SK-N-SH treated with all-trans-retinoic acid at 6 μM for 48 hours (cell line): Measurements from ENCODE around the gene PSME3IP1.

Experiments used
- ATAC-seq: fragments of 200-7000 bp; cut with Tn5 transposase; 3 replicates; pipeline ENCODE4 v1.9.1; 2020; ENCODE audit warnings: mild to moderate bottlenecking, moderate library complexity
- ARNTL ChIP-seq: fragments of 450-650 bp; formaldehyde crosslinking; IDR thresholded peaks from 2 replicates; pipeline ENCODE4 v1.5.0; 2020; ENCODE audit warnings: low read depth, mild to moderate bottlenecking, moderate library complexity, borderline replicate concordance
- BACH2 ChIP-seq: fragments of 250-450 bp; sonication (Bioruptor Pico); IDR thresholded peaks from 2 replicates; pipeline ENCODE4 v1.9.0; 2021; ENCODE audit warnings: mild to moderate bottlenecking, borderline replicate concordance
- CREB5 ChIP-seq: fragments of 250-450 bp; sonication (Bioruptor Pico); IDR thresholded peaks from 2 replicates; pipeline ENCODE4 v1.5.1; 2020; ENCODE audit warnings: low read depth, mild to moderate bottlenecking, moderate library complexity
- CSDC2 ChIP-seq: fragments of 250-450 bp; sonication (Bioruptor Pico); IDR thresholded peaks from 2 replicates; pipeline ENCODE4 v1.5.0; 2020; ENCODE audit warnings: mild to moderate bottlenecking, moderate library complexity
- CSRNP3 ChIP-seq: fragments of 250-450 bp; sonication (Bioruptor Pico); IDR thresholded peaks from 2 replicates; pipeline ENCODE4 v1.5.1; 2021; ENCODE audit warnings: mild to moderate bottlenecking, moderate library complexity
- ESRRG ChIP-seq: fragments of 250-450 bp; sonication (Bioruptor Pico); IDR thresholded peaks from 2 replicates; pipeline ENCODE4 v1.6.1; 2021; ENCODE audit warnings: mild to moderate bottlenecking
- GLIS3 ChIP-seq: fragments of 250-450 bp; sonication (Bioruptor Pico); IDR thresholded peaks from 2 replicates; pipeline ENCODE4 v1.5.0; 2020; ENCODE audit warnings: mild to moderate bottlenecking, moderate library complexity
- ISL1 ChIP-seq: fragments of 250-450 bp; sonication (Bioruptor Pico); IDR thresholded peaks from 2 replicates; pipeline ENCODE4 v2.1.2; 2022; ENCODE audit warnings: mild to moderate bottlenecking, moderate library complexity
- OSR1 ChIP-seq: fragments of 250-450 bp; sonication (Bioruptor Pico); IDR thresholded peaks from 2 replicates; pipeline ENCODE4 v1.8.0; 2022; ENCODE audit warnings: moderate library complexity, mild to moderate bottlenecking, inconsistent platforms
- PATZ1 ChIP-seq: fragments of 250-450 bp; sonication (Bioruptor Pico); IDR thresholded peaks from 2 replicates; pipeline ENCODE4 v1.8.0; 2020; ENCODE audit warnings: mild to moderate bottlenecking, moderate library complexity, borderline replicate concordance
- POU6F1 ChIP-seq: fragments of 250-450 bp; sonication (Bioruptor Pico); IDR thresholded peaks from 2 replicates; pipeline ENCODE4 v1.8.0; 2021; ENCODE audit warnings: low read depth, mild to moderate bottlenecking, moderate library complexity, borderline replicate concordance
- PPARA ChIP-seq: fragments of 250-450 bp; sonication (Bioruptor Pico); IDR thresholded peaks from 2 replicates; pipeline ENCODE4 v1.5.0; 2020; ENCODE audit warnings: mild to moderate bottlenecking, borderline replicate concordance
- SNAI2 ChIP-seq: fragments of 250-450 bp; sonication (Bioruptor Pico); IDR thresholded peaks from 2 replicates; pipeline ENCODE4 v1.5.0; 2020; ENCODE audit warnings: mild to moderate bottlenecking, moderate library complexity
- TCF4 ChIP-seq: fragments of 250-450 bp; sonication (Bioruptor Pico); IDR thresholded peaks from 2 replicates; pipeline ENCODE4 v1.8.0; 2021; ENCODE audit warnings: mild to moderate bottlenecking, moderate library complexity, borderline replicate concordance
- TOX ChIP-seq: fragments of 250-450 bp; sonication (Bioruptor Pico); IDR thresholded peaks from 2 replicates; pipeline ENCODE4 v1.8.0; 2021; ENCODE audit warnings: mild to moderate bottlenecking, moderate library complexity, borderline replicate concordance
- ZC3H10 ChIP-seq: fragments of 250-450 bp; sonication (Bioruptor Pico); IDR thresholded peaks from 2 replicates; pipeline ENCODE4 v1.5.1; 2021; ENCODE audit warnings: mild to moderate bottlenecking, moderate library complexity
- ZFP3 ChIP-seq: fragments of 250-450 bp; sonication (Bioruptor Pico); IDR thresholded peaks from 2 replicates; pipeline ENCODE4 v1.5.0; 2020; ENCODE audit warnings: mild to moderate bottlenecking, moderate library complexity
- ZFP30 ChIP-seq: fragments of 450-650 bp; formaldehyde crosslinking; IDR thresholded peaks from 2 replicates; pipeline ENCODE4 v1.5.0; 2022; ENCODE audit warnings: mild to moderate bottlenecking, moderate library complexity
- ZNF565 ChIP-seq: fragments of 450-650 bp; formaldehyde crosslinking; conservative IDR thresholded peaks from 2 replicates; pipeline ENCODE4 v1.5.0; 2020; ENCODE audit warnings: low read depth, mild to moderate bottlenecking, moderate library complexity
- ZNF70 ChIP-seq: fragments of 450-650 bp; formaldehyde crosslinking; IDR thresholded peaks from 2 replicates; pipeline ENCODE4 v1.5.0; 2020; ENCODE audit warnings: mild to moderate bottlenecking, moderate library complexity
- ZNF8 ChIP-seq: fragments of 450-650 bp; formaldehyde crosslinking; IDR thresholded peaks from 2 replicates; pipeline ENCODE4 v1.5.0; 2020; ENCODE audit warnings: mild to moderate bottlenecking, moderate library complexity

Gene PSME3IP1

GRCh38 chr16:57172721-57173290 lies 13.0 kb downstream of the PSME3IP1 start:
- no peak for TF ChIP-seq ISL1
- TF ChIP-seq ZFP30 (CRISPR knock-in tag), result no peak
- no peak for TF ChIP-seq SNAI2 (CRISPR knock-in tag)
- no peak for TF ChIP-seq PPARA (CRISPR knock-in tag)
- TF ChIP-seq ZNF565 (CRISPR knock-in tag), result no peak
- TF ChIP-seq CSDC2 (CRISPR knock-in tag), result no peak
- TF ChIP-seq ZNF70, result no peak
- TF ChIP-seq ZC3H10 (CRISPR knock-in tag), result no peak
- TF ChIP-seq POU6F1, result no peak
- no peak for TF ChIP-seq ESRRG
- TF ChIP-seq BACH2, result no peak
- TF ChIP-seq, all 23 proteins: peak for 0

GRCh38 chr16:57169327-57169726 lies 16.5 kb downstream of the PSME3IP1 start:
- TF ChIP-seq ZFP30 (CRISPR knock-in tag) (no peak), ZNF70 (no peak), ZNF8 (no peak), ZFP3 (CRISPR knock-in tag) (no peak), CSDC2 (CRISPR knock-in tag) (no peak), GLIS3 (no peak), CSRNP3 (CRISPR knock-in tag) (no peak), BACH2 (no peak), PATZ1 (CRISPR knock-in tag) (no peak), TCF4 (CRISPR knock-in tag) (no peak), POU6F1 (no peak), ARNTL (CRISPR knock-in tag) (no peak), ISL1 (no peak)
- no peak for ATAC-seq

More at GRCh38 chr16:57172721-57173290, 13.0 kb downstream of the PSME3IP1 start:
- no peak for ATAC-seq

GRCh38 chr16:57167953-57168352 lies 17.9 kb downstream of the PSME3IP1 start:
- TF ChIP-seq ESRRG, result no peak
- no peak for TF ChIP-seq BACH2
- no peak for TF ChIP-seq PPARA (CRISPR knock-in tag)
- no peak for TF ChIP-seq ZFP30 (CRISPR knock-in tag)
- TF ChIP-seq ZNF8, result no peak
- no peak for TF ChIP-seq TCF4 (CRISPR knock-in tag)
- no peak for TF ChIP-seq TOX (CRISPR knock-in tag)
- no peak for TF ChIP-seq ZNF70
- TF ChIP-seq GLIS3, result no peak
- no peak for TF ChIP-seq SNAI2 (CRISPR knock-in tag)
- TF ChIP-seq ZNF565 (CRISPR knock-in tag), result no peak
- no peak for TF ChIP-seq OSR1
- no peak for TF ChIP-seq CREB5
- ATAC-seq, result peak; percentile 91

GRCh38 chr16:57167538-57167937 lies 18.3 kb downstream of the PSME3IP1 start:
- no peak for ATAC-seq
- TF ChIP-seq ZNF8, result no peak
